HG03439 (cell line): ENCODE measurements around the gene ANKRD9.

Source experiments
- ATAC-seq: cut with Tn5 transposase; IDR thresholded peaks from one replicate; pipeline ENCODE4 v1.9.1; 2021; ENCODE audit warnings: mild to moderate bottlenecking, moderate library complexity; ENCODE audit not compliant: unreplicated experiment

The ANKRD9 gene

GRCh38 chr14:102499401-102500157, 10.0 kb downstream of the ANKRD9 start:
- no peak for ATAC-seq

GRCh38 chr14:102498678-102499265, 10.8 kb downstream of the ANKRD9 start:
- ATAC-seq, result no peak

- no peak for ATAC-seq
Observed at GRCh38 chr14:102497998-102498677, 11.4 kb downstream of the ANKRD9 start.

GRCh38 chr14:102496958-102497744, 12.4 kb downstream of the ANKRD9 start:
- ATAC-seq, result no peak

- no peak for ATAC-seq
Observed at GRCh38 chr14:102496331-102496691, 13.3 kb downstream of the ANKRD9 start.

- no peak for ATAC-seq
Observed at GRCh38 chr14:102495491-102496330, 13.9 kb downstream of the ANKRD9 start.

GRCh38 chr14:102493585-102493984, 16.0 kb downstream of the ANKRD9 start:
- no peak for ATAC-seq

- no peak for ATAC-seq
Observed at GRCh38 chr14:102493096-102493495, 16.5 kb downstream of the ANKRD9 start.

- no peak for ATAC-seq
Observed at GRCh38 chr14:102492531-102492910, 17.1 kb downstream of the ANKRD9 start.

- no peak for ATAC-seq
Observed at GRCh38 chr14:102491786-102492530, 17.6 kb downstream of the ANKRD9 start.

GRCh38 chr14:102491366-102491765, 18.2 kb downstream of the ANKRD9 start:
- ATAC-seq, result no peak

- ATAC-seq, result no peak
Observed at GRCh38 chr14:102490456-102490855, 19.1 kb downstream of the ANKRD9 start.

GRCh38 chr14:102487204-102487577, 22.4 kb downstream of the ANKRD9 start:
- no peak for ATAC-seq

GRCh38 chr14:102486513-102487203, 22.9 kb downstream of the ANKRD9 start:
- ATAC-seq, result no peak

- ATAC-seq, result no peak
Observed at GRCh38 chr14:102485693-102486512, 23.7 kb downstream of the ANKRD9 start.

GRCh38 chr14:102484316-102484715, 25.3 kb downstream of the ANKRD9 start:
- ATAC-seq, result no peak

GRCh38 chr14:102481791-102482238, 27.8 kb downstream of the ANKRD9 start:
- no peak for ATAC-seq

- no peak for ATAC-seq
Observed at GRCh38 chr14:102481371-102481770, 28.2 kb downstream of the ANKRD9 start.
